ENCODE results near the gene PRKCI.

- TF ChIP-seq NFIC (IDR thresholded peaks at IDR 0.05) (no peak), USF1 (IDR thresholded peaks at IDR 0.05) (no peak), EP300 (IDR thresholded peaks at IDR 0.05; ENCODE audit: borderline replicate concordance) (no peak), YY1 (IDR thresholded peaks at IDR 0.05; ENCODE audit: low read depth) (no peak), MAX (IDR thresholded peaks at IDR 0.05) (no peak), CEBPB (IDR thresholded peaks at IDR 0.05) (no peak), REST (IDR thresholded peaks at IDR 0.05; ENCODE audit: low read depth) (no peak), TAF1 (IDR thresholded peaks at IDR 0.05; ENCODE audit: low read depth) (no peak), ZBTB7A (IDR thresholded peaks at IDR 0.05; ENCODE audit: low read depth) (no peak), RAD21 (IDR thresholded peaks at IDR 0.05; ENCODE audit: low read depth) (no peak), CREB1 (IDR thresholded peaks at IDR 0.05; ENCODE audit: low read depth) (no peak)
Observed at GRCh38 chr3:170296703-170297102, 74.5 kb downstream of the PRKCI start.

Data from Ishikawa (cell line).